Neural progenitor cell (in vitro differentiated cells): ENCODE measurements around the gene PRDM7.

Experiments used
- EZH2 ChIP-seq: fragments of 200-600 bp; sonication (generic); IDR thresholded peaks from 2 replicates; pipeline ENCODE4 v1.6.1; 2017; ENCODE audit warnings: antibody characterized with exemption, mild to moderate bottlenecking, moderate library complexity
- TF ChIP-seq, protein P1 (sequence below): fragments of 200-600 bp; sonication (generic); IDR thresholded peaks from 2 replicates; pipeline ENCODE4 v1.5.1; 2017; ENCODE audit warnings: antibody characterized with exemption, mild to moderate bottlenecking

DNA sequence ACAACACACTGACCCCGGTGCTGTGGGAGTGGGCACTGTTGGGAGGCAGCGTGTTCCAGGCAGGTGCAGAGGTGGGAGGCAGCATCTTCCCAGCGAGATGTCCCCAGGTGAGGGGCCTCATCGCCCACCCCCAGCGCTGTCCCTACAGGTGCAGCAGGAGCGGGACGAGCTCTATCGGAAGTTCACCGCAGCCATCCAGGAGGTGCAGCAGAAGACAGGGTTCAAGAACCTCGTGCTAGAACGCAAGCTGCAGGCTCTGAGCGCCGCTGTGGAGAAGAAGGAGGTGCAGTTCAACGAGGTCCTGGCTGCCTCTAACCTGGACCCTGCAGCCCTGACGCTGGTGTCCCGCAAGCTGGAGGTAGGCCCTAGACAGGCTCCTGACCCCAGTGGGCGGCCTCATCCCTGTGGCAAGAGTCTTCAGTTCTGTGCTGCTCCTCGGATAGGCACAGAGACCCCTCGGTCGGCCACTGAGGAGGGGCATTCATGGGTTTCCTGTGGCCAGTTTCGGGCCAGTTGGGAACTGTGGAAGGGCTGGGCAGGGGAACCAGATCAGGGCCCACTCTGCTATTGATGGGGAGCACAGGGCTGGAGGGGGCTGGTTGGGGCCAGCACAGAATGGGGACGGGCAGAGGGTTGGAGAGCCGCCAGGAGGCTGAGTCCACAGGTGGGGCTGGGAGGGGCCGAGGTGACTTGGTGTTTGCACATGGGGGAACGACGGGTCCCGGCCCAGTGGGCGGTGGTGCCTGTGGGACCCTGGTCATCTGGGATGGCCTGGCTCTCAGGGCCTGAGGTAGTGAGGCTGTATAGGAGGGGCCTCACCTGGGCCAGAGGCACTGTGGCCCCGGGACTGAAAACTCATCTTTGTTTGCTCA, 36.7 kb downstream of the PRDM7 start:
- TF ChIP-seq, protein P1, sequence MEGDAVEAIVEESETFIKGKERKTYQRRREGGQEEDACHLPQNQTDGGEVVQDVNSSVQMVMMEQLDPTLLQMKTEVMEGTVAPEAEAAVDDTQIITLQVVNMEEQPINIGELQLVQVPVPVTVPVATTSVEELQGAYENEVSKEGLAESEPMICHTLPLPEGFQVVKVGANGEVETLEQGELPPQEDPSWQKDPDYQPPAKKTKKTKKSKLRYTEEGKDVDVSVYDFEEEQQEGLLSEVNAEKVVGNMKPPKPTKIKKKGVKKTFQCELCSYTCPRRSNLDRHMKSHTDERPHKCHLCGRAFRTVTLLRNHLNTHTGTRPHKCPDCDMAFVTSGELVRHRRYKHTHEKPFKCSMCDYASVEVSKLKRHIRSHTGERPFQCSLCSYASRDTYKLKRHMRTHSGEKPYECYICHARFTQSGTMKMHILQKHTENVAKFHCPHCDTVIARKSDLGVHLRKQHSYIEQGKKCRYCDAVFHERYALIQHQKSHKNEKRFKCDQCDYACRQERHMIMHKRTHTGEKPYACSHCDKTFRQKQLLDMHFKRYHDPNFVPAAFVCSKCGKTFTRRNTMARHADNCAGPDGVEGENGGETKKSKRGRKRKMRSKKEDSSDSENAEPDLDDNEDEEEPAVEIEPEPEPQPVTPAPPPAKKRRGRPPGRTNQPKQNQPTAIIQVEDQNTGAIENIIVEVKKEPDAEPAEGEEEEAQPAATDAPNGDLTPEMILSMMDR: no peak
- TF ChIP-seq EZH2: no peak
